H1 (cell line): ENCODE data around the gene PEPD.
"Not testable (repeated sequence)": the region's sequence is repeated elsewhere in the genome, so short reads cannot be mapped to it uniquely, and the experiment has no call there.

Experiments
- POLR2A ChIP-seq, 2 experiments: IDR thresholded peaks; 1 replicate in 1 of 2; 2 replicates in 1 of 2; pipeline ENCODE4 v1.6.1; 2011; ENCODE audit warnings: low read depth in 2 of 2, low read length in 2 of 2, mild to moderate bottlenecking in 2 of 2; ENCODE audit errors: control extremely low read depth in 1 of 2
- SP1 ChIP-seq: IDR thresholded peaks from 2 replicates; pipeline ENCODE4 v1.6.1; 2011; ENCODE audit warnings: low read depth, low read length

GRCh38 chr19:33479570-33479969, 42.0 kb downstream of the PEPD start:
- TF ChIP-seq SP1; POLR2A (IDR thresholded peaks at IDR 0.05; ENCODE audit: control extremely low read depth in 1 of 2, low read depth in 2 of 2, low read length in 2 of 2): not testable (repeated sequence)
